ENCODE data around the gene SLC17A5.
A peak's percentile ranks its signal among the peaks of the same experiment; 100 is the strongest.

Gene SLC17A5

DNA sequence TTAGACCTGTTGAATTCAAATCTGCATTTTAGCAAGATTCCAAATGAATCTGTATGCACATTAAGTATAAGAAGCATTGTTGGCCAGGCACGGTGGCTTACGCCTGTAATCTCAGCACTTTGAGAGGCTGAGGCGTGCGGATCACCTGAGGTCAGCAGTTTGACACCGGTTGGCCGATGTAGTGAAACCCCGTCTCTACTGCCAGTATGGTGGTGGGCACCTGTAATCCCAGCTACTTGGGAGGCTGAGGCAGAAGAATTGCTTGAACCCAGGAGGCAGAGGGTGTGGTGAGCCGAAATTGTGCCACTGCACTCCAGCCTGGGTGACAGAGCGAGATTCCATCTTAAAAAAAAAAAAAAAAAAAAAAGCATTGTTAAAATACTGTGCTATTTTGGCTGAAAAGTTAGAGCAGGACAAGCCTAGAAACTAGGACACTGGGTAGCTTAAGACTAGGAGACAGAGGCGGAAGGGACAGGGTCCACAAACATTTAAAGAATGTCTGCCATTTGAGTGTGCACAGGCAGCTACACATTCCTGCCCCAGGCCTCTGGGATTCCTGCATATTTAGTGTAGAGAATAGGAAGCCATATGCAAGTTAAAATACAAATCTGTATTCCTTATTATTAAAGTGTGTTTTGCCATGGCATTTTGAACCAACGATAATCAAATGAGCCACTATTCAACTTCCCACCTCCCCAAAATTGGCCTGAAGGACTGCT is 87.9 kb downstream of the SLC17A5 start:
- peak overlapping the region; percentile 8 for H4K12ac ChIP-seq (ENCODE audit: low read depth, low read length)
- no peaks in the 10 kb centered on the region for H3K36me3 ChIP-seq (ENCODE audit: control insufficient read depth in 1 of 2, insufficient read depth in 2 of 2, low read length in 2 of 2)
- H3K18ac ChIP-seq (ENCODE audit: low read length) = peak overlapping the region; percentile 92
- H3K27ac ChIP-seq (ENCODE audit: low read depth, low read length) = peak overlapping the region; percentile 94
- H3K4ac ChIP-seq (ENCODE audit: low read depth, low read length) = peak overlapping the region; percentile 81
- H2BK12ac ChIP-seq (ENCODE audit: low read length) = peak overlapping the region; percentile 97
- peaks cover 18% of the 10 kb centered on the region for H3K79me1 ChIP-seq (ENCODE audit: low read length)
- no CpG with 5 or more reads among the region's 11 CpGs for WGBS (ENCODE audit: extremely low coverage, insufficient coverage, insufficient read length)
- H3K23ac ChIP-seq (ENCODE audit: low read length) = no peak overlapping the region
- H3K9me3 ChIP-seq (ENCODE audit: insufficient read depth, low read depth, low read length) = no peaks in the 10 kb centered on the region
- H3K27me3 ChIP-seq (ENCODE audit: insufficient read depth, low read length) = no peaks in the 10 kb centered on the region
- peak overlapping the region; percentile 54 for H3K4me2 ChIP-seq (ENCODE audit: low read length)
- H4K8ac ChIP-seq (ENCODE audit: low read depth, low read length) = peak overlapping the region; percentile 58
- DNase-seq = peak; percentile 82 to 86
- H2AFZ ChIP-seq (ENCODE audit: insufficient read depth, low read length, poor library complexity) = peak overlapping the region; percentile 37
- H3K14ac ChIP-seq (ENCODE audit: low read length) = peak overlapping the region; percentile 88
- H2BK5ac ChIP-seq (ENCODE audit: low read depth, low read length, poor library complexity) = peak overlapping the region; percentile 98
- peak overlapping the region; percentile 95 for H2AK5ac ChIP-seq (ENCODE audit: low read length)
- H3K4me1 ChIP-seq (ENCODE audit: control insufficient read depth in 1 of 2, insufficient read depth in 2 of 2, low read length in 2 of 2) = peaks cover 14 to 20% of the 10 kb centered on the region in 2 experiments
- peaks cover 2% of the 10 kb centered on the region for H3K79me2 ChIP-seq (ENCODE audit: control insufficient read depth, insufficient read depth, low read length, poor library complexity)
- no peak overlapping the region for H3K9ac ChIP-seq (ENCODE audit: low read length)
- H4K91ac ChIP-seq (ENCODE audit: low read depth, low read length) = peak overlapping the region; percentile 97
- peak overlapping the region; percentile 91 for H2BK120ac ChIP-seq (ENCODE audit: insufficient read depth, low read length, poor library complexity)
- H3K4me3 ChIP-seq (ENCODE audit: low read depth, low read length) = no peak overlapping the region

DNA sequence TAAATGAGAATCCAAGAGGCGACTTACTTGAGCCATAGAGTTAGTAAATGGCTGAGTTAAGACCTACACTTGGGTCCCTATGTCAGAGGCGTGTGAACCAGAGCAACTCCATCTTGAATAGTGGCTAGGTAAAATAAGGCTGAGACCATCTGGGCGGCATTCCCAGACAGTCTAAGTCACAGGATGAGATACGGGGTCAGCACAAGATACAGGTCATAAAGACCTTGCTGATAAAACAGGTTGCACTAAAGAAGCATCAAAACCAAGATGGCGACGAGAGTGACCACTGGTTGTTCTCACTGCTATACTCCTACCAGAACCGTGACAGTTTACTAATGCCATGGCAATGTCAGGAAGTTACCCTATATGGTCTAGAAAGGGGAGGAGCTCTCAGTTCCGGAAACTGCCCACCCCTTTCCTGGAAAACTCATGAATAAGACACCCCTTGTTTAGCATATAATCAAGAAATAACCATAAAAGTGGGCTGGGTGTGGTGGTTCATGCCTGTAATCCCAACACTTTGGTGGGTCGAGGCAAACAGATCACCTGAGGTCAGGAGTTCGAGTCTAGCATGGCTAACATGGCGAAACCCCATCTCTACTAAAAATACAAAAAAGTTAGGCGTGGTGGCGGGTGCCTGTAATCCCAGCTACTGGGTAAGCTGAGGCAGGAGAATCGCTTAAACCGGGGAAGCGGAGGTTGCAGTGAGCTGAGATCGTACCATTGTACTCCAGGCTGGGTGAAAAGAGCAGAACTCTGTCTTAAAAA is 89.0 kb downstream of the SLC17A5 start:
- peak overlapping the region; percentile 88 for H2BK5ac ChIP-seq (ENCODE audit: low read depth, low read length, poor library complexity)
- H3K23ac ChIP-seq (ENCODE audit: low read length) = no peak overlapping the region
- H4K8ac ChIP-seq (ENCODE audit: low read depth, low read length) = peak overlapping the region; percentile 47
- H3K4me1 ChIP-seq (ENCODE audit: control insufficient read depth in 1 of 2, insufficient read depth in 2 of 2, low read length in 2 of 2) = peaks cover 14 to 20% of the 10 kb centered on the region in 2 experiments
- no peak overlapping the region for H4K12ac ChIP-seq (ENCODE audit: low read depth, low read length)
- H3K27me3 ChIP-seq (ENCODE audit: insufficient read depth, low read length) = no peaks in the 10 kb centered on the region
- no peaks in the 10 kb centered on the region for H3K9me3 ChIP-seq (ENCODE audit: insufficient read depth, low read depth, low read length)
- H3K9ac ChIP-seq (ENCODE audit: low read length) = no peak overlapping the region
- H3K79me2 ChIP-seq (ENCODE audit: control insufficient read depth, insufficient read depth, low read length, poor library complexity) = peaks cover 2% of the 10 kb centered on the region
- H2AFZ ChIP-seq (ENCODE audit: insufficient read depth, low read length, poor library complexity) = no peak overlapping the region
- no peak overlapping the region for H3K4me2 ChIP-seq (ENCODE audit: low read length)
- peak overlapping the region; percentile 95 for H2BK12ac ChIP-seq (ENCODE audit: low read length)
- no CpG with 5 or more reads among the region's 17 CpGs for WGBS (ENCODE audit: extremely low coverage, insufficient coverage, insufficient read length)
- H3K14ac ChIP-seq (ENCODE audit: low read length) = peak overlapping the region; percentile 46
- peak overlapping the region; percentile 89 for H2BK120ac ChIP-seq (ENCODE audit: insufficient read depth, low read length, poor library complexity)
- H2AK5ac ChIP-seq (ENCODE audit: low read length) = no peak overlapping the region
- H3K4ac ChIP-seq (ENCODE audit: low read depth, low read length) = no peak overlapping the region
- no peak for DNase-seq
- no peak overlapping the region for H3K4me3 ChIP-seq (ENCODE audit: low read depth, low read length)
- peak overlapping the region; percentile 82 for H4K91ac ChIP-seq (ENCODE audit: low read depth, low read length)
- peak overlapping the region; percentile 35 for H3K18ac ChIP-seq (ENCODE audit: low read length)
- H3K27ac ChIP-seq (ENCODE audit: low read depth, low read length) = peak overlapping the region; percentile 93
- no peaks in the 10 kb centered on the region for H3K36me3 ChIP-seq (ENCODE audit: control insufficient read depth in 1 of 2, insufficient read depth in 2 of 2, low read length in 2 of 2)
- H3K79me1 ChIP-seq (ENCODE audit: low read length) = peaks cover 18% of the 10 kb centered on the region

DNA sequence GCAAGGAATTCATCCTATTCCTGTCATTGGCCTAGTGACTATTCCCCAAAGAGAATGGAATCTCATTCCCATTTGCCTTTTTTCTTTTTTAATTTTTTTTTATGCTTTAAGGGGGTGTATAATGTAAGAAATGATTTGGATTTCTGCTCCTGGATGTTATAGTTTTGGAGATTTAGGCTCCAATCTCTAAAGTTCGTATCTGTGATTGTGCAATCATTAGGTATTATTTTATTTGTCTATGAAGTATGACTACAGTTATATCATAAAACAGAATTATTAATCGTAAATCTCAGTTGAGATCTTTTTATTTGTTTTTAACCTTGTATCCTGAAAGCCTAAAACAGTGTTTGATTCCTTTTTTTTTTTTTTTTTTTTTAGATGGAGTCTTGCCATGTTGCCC is 91.2 kb downstream of the SLC17A5 start:
- Histone ChIP-seq H3K9ac (ENCODE audit: low read length) (no peak overlapping the region), H4K91ac (ENCODE audit: low read depth, low read length) (no peak overlapping the region), H3K4me3 (ENCODE audit: low read depth, low read length) (no peak overlapping the region), H3K27me3 (ENCODE audit: insufficient read depth, low read length) (no peaks in the 10 kb centered on the region), H3K23ac (ENCODE audit: low read length) (no peak overlapping the region), H3K79me2 (ENCODE audit: control insufficient read depth, insufficient read depth, low read length, poor library complexity) (peaks cover 2% of the 10 kb centered on the region), H3K79me1 (ENCODE audit: low read length) (peaks cover 18% of the 10 kb centered on the region), H4K8ac (ENCODE audit: low read depth, low read length) (no peak overlapping the region), H2AK5ac (ENCODE audit: low read length) (no peak overlapping the region), H2BK5ac (ENCODE audit: low read depth, low read length, poor library complexity) (no peak overlapping the region), H3K36me3 (ENCODE audit: control insufficient read depth in 1 of 2, insufficient read depth in 2 of 2, low read length in 2 of 2) (no peaks in the 10 kb centered on the region), H3K9me3 (ENCODE audit: insufficient read depth, low read depth, low read length) (no peaks in the 10 kb centered on the region), H3K14ac (ENCODE audit: low read length) (no peak overlapping the region), H2BK12ac (ENCODE audit: low read length) (no peak overlapping the region), H3K4ac (ENCODE audit: low read depth, low read length) (no peak overlapping the region), H3K4me1 (ENCODE audit: control insufficient read depth in 1 of 2, insufficient read depth in 2 of 2, low read length in 2 of 2) (peaks cover 18 to 25% of the 10 kb centered on the region in 2 experiments), H3K27ac (ENCODE audit: low read depth, low read length) (no peak overlapping the region), H4K12ac (ENCODE audit: low read depth, low read length) (no peak overlapping the region), H3K4me2 (ENCODE audit: low read length) (no peak overlapping the region), H2AFZ (ENCODE audit: insufficient read depth, low read length, poor library complexity) (no peak overlapping the region), H3K18ac (ENCODE audit: low read length) (no peak overlapping the region), H2BK120ac (ENCODE audit: insufficient read depth, low read length, poor library complexity) (no peak overlapping the region)
- DNase-seq = no peak
- WGBS (ENCODE audit: extremely low coverage, insufficient coverage, insufficient read length) = no CpG with 5 or more reads among the region's 2 CpGs

DNA sequence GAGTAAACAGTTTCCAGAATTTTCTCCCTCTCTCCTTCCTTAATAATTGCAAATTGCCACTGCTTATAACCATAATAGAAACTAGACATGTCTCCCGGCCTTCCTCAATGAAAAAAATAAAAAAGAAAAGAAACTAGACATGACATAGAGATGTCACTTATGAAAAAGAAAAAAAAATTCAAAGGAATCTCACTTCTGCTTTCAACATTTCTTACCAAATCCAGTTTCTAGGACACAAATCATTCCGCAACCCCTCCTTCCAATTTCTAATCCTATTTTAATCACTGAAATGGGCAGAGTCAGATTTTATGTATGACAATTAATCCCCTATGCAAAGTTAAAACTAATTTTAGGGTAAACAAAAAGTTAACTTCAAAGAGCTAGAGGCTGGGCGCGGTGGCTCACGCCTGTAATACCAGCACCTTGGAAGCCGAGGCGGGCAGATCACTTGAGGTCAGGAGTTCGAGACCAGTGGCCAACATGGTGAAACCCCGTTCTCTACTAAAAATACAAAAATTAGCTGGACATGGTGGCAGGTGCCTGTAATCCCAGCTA is 92.9 kb downstream of the SLC17A5 start:
- Histone ChIP-seq H3K79me1 (ENCODE audit: low read length) (peaks cover 9% of the 10 kb centered on the region), H3K4me3 (ENCODE audit: low read depth, low read length) (no peak overlapping the region), H3K27me3 (ENCODE audit: insufficient read depth, low read length) (no peaks in the 10 kb centered on the region), H3K27ac (ENCODE audit: low read depth, low read length) (no peak overlapping the region), H3K4me1 (ENCODE audit: control insufficient read depth in 1 of 2, insufficient read depth in 2 of 2, low read length in 2 of 2) (peaks cover 9 to 14% of the 10 kb centered on the region in 2 experiments), H2BK5ac (ENCODE audit: low read depth, low read length, poor library complexity) (no peak overlapping the region), H2BK12ac (ENCODE audit: low read length) (no peak overlapping the region), H4K12ac (ENCODE audit: low read depth, low read length) (no peak overlapping the region), H4K91ac (ENCODE audit: low read depth, low read length) (no peak overlapping the region), H3K79me2 (ENCODE audit: control insufficient read depth, insufficient read depth, low read length, poor library complexity) (peaks cover 2% of the 10 kb centered on the region), H3K9me3 (ENCODE audit: insufficient read depth, low read depth, low read length) (no peaks in the 10 kb centered on the region), H2BK120ac (ENCODE audit: insufficient read depth, low read length, poor library complexity) (no peak overlapping the region), H3K4ac (ENCODE audit: low read depth, low read length) (no peak overlapping the region), H3K4me2 (ENCODE audit: low read length) (no peak overlapping the region), H3K9ac (ENCODE audit: low read length) (no peak overlapping the region), H3K18ac (ENCODE audit: low read length) (no peak overlapping the region), H2AFZ (ENCODE audit: insufficient read depth, low read length, poor library complexity) (no peak overlapping the region), H3K14ac (ENCODE audit: low read length) (no peak overlapping the region), H3K23ac (ENCODE audit: low read length) (no peak overlapping the region), H4K8ac (ENCODE audit: low read depth, low read length) (no peak overlapping the region), H2AK5ac (ENCODE audit: low read length) (no peak overlapping the region), H3K36me3 (ENCODE audit: control insufficient read depth in 1 of 2, insufficient read depth in 2 of 2, low read length in 2 of 2) (no peaks in the 10 kb centered on the region)
- no peak for DNase-seq
- 100% methylated on average over 1 of the region's 9 CpGs for WGBS (ENCODE audit: extremely low coverage, insufficient coverage, insufficient read length)

All from trophoblast cell (in vitro differentiated cells and primary cell).